Muscle of leg (tissue), 11 donors: ENCODE measurements around the gene GBE1. TPM values are rescaled to one million over a fixed set of nuclear protein-coding genes. Genes with fewer than 3 reads are reported as not detected.

Source experiments
- DNase-seq: peaks from one replicate; pipeline ENCODE4 v3.0.0; 2013
- H3K27ac ChIP-seq: one replicate; pipeline ENCODE4 v1.5.1; 2013; ENCODE audit warnings: mild to moderate bottlenecking, low read length, control low read depth
- H3K27me3 ChIP-seq: one replicate; pipeline ENCODE4 v1.6.1; 2013; ENCODE audit warnings: low read length; ENCODE audit not compliant: control insufficient read depth, insufficient read depth
- H3K36me3 ChIP-seq: one replicate; pipeline ENCODE4 v1.6.1; 2013; ENCODE audit warnings: low read length; ENCODE audit not compliant: control insufficient read depth, insufficient read depth
- H3K4me1 ChIP-seq: one replicate; pipeline ENCODE4 v1.6.1; 2013; ENCODE audit warnings: low read length; ENCODE audit not compliant: control insufficient read depth, insufficient read depth
- H3K4me3 ChIP-seq: one replicate; pipeline ENCODE4 v1.5.1; 2013; ENCODE audit warnings: low read length, control low read depth
- H3K9me3 ChIP-seq: replicated peaks from 2 replicates; pipeline ENCODE4 v1.6.1; 2013; ENCODE audit warnings: low read depth, low read length; ENCODE audit not compliant: control insufficient read depth
- WGBS: methylation state at CpG from one replicate; pipeline ENCODE4 v1.1.5; 2013; ENCODE audit warnings: missing lambda C conversion rate; ENCODE audit not compliant: insufficient coverage; 5-methylcytosine and 5-hydroxymethylcytosine counted together
- polyA plus RNA-seq, 8 donors: library from polyadenylated mRNA; unstranded; fragments of 120-200 nt; gene quantifications; one replicate each; pipeline versions ENCODE4 v1.2.1 to v1.2.3, GENCODE V29; 2013; ENCODE audit warnings: inconsistent platforms in 1 of 8, low replicate concordance in 1 of 8; ENCODE audit not compliant: insufficient read length in 8 of 8, insufficient read depth in 1 of 8
- total RNA-seq: library from RNA; stranded (reverse); fragments of 120-200 nt; gene quantifications from one replicate; pipeline ENCODE4 v1.2.4, GENCODE V29; 2013

The GBE1 gene
- total and polyA plus RNA-seq, 9 donors: 8.1 to 11.2 (median 9.7) TPM

- Histone ChIP-seq H3K36me3 (no peaks in the 10 kb centered on the region), H3K4me3 (no peak overlapping the region), H3K27me3 (no peaks in the 10 kb centered on the region), H3K27ac (no peak overlapping the region), H3K4me1 (no peaks in the 10 kb centered on the region), H3K9me3 (no peaks in the 10 kb centered on the region)
- no peak for DNase-seq
- no CpG with 5 or more reads among the region's 1 CpG for WGBS
These were observed 20.2 kb downstream of the GBE1 start for GRCh38 chr3:81741216-81741615.

- Histone ChIP-seq H3K27me3 (no peaks in the 10 kb centered on the region), H3K36me3 (no peaks in the 10 kb centered on the region), H3K9me3 (no peaks in the 10 kb centered on the region), H3K4me3 (no peak overlapping the region), H3K27ac (no peak overlapping the region), H3K4me1 (no peaks in the 10 kb centered on the region)
- no CpG with 5 or more reads among the region's 1 CpG for WGBS
- no peak for DNase-seq
These were observed 20.7 kb downstream of the GBE1 start for GRCh38 chr3:81740731-81741130.

- Histone ChIP-seq H3K27ac (no peak overlapping the region), H3K27me3 (no peaks in the 10 kb centered on the region), H3K9me3 (no peaks in the 10 kb centered on the region), H3K4me1 (no peaks in the 10 kb centered on the region), H3K4me3 (no peak overlapping the region), H3K36me3 (no peaks in the 10 kb centered on the region)
- WGBS: 65% methylated on average over 4 of the region's 5 CpGs
- no peak for DNase-seq
These were observed 26.1 kb downstream of the GBE1 start for GRCh38 chr3:81735334-81735733.

- no peaks in the 10 kb centered on the region for H3K27me3 ChIP-seq
- H3K36me3 ChIP-seq: no peaks in the 10 kb centered on the region
- H3K4me3 ChIP-seq: no peak overlapping the region
- H3K27ac ChIP-seq: no peak overlapping the region
- no peak for DNase-seq
- H3K4me1 ChIP-seq: no peaks in the 10 kb centered on the region
- no CpG with 5 or more reads among the region's 1 CpG for WGBS
- H3K9me3 ChIP-seq: no peaks in the 10 kb centered on the region
These were observed 26.7 kb downstream of the GBE1 start for GRCh38 chr3:81734742-81735141.

GRCh38 chr3:81732642-81733041 is 28.8 kb downstream of the GBE1 start:
- no peak for DNase-seq
- no peaks in the 10 kb centered on the region for H3K27me3 ChIP-seq
- H3K36me3 ChIP-seq: no peaks in the 10 kb centered on the region
- no peak overlapping the region for H3K4me3 ChIP-seq
- no peak overlapping the region for H3K27ac ChIP-seq
- H3K9me3 ChIP-seq: no peaks in the 10 kb centered on the region
- no peaks in the 10 kb centered on the region for H3K4me1 ChIP-seq
- WGBS: 93% methylated on average over 4 of the region's 4 CpGs

- H3K4me1 ChIP-seq: no peaks in the 10 kb centered on the region
- DNase-seq: no peak
- H3K9me3 ChIP-seq: no peaks in the 10 kb centered on the region
- no peak overlapping the region for H3K4me3 ChIP-seq
- no peak overlapping the region for H3K27ac ChIP-seq
- no peaks in the 10 kb centered on the region for H3K36me3 ChIP-seq
- no CpG with 5 or more reads among the region's 2 CpGs for WGBS
- no peaks in the 10 kb centered on the region for H3K27me3 ChIP-seq
These were observed 32.5 kb downstream of the GBE1 start for GRCh38 chr3:81728766-81729544.

GRCh38 chr3:81726735-81727134 is 34.7 kb downstream of the GBE1 start:
- Histone ChIP-seq H3K27ac (no peak overlapping the region), H3K4me3 (no peak overlapping the region), H3K27me3 (no peaks in the 10 kb centered on the region), H3K4me1 (no peaks in the 10 kb centered on the region), H3K36me3 (no peaks in the 10 kb centered on the region), H3K9me3 (no peaks in the 10 kb centered on the region)
- WGBS: 100% methylated on average over 1 of the region's 6 CpGs
- DNase-seq: no peak

GRCh38 chr3:81726132-81726531 is 35.3 kb downstream of the GBE1 start:
- Histone ChIP-seq H3K27me3 (no peaks in the 10 kb centered on the region), H3K27ac (no peak overlapping the region), H3K36me3 (no peaks in the 10 kb centered on the region), H3K9me3 (no peaks in the 10 kb centered on the region), H3K4me1 (no peaks in the 10 kb centered on the region), H3K4me3 (no peak overlapping the region)
- WGBS: no CpG with 5 or more reads among the region's 2 CpGs
- no peak for DNase-seq

- WGBS: 89% methylated on average over 1 of the region's 4 CpGs
- H3K9me3 ChIP-seq: no peaks in the 10 kb centered on the region
- H3K4me1 ChIP-seq: no peaks in the 10 kb centered on the region
- DNase-seq: no peak
- no peaks in the 10 kb centered on the region for H3K27me3 ChIP-seq
- H3K4me3 ChIP-seq: no peak overlapping the region
- no peaks in the 10 kb centered on the region for H3K36me3 ChIP-seq
- no peak overlapping the region for H3K27ac ChIP-seq
These were observed 37.6 kb downstream of the GBE1 start for GRCh38 chr3:81723732-81724313.

GRCh38 chr3:81718311-81718710 is 43.1 kb downstream of the GBE1 start:
- H3K27me3 ChIP-seq: no peaks in the 10 kb centered on the region
- no CpG with 5 or more reads among the region's 1 CpG for WGBS
- H3K27ac ChIP-seq: no peak overlapping the region
- H3K9me3 ChIP-seq: no peaks in the 10 kb centered on the region
- H3K4me1 ChIP-seq: no peaks in the 10 kb centered on the region
- H3K36me3 ChIP-seq: no peaks in the 10 kb centered on the region
- no peak overlapping the region for H3K4me3 ChIP-seq
- DNase-seq: no peak
